Measurements from ENCODE around the gene GALNT13.

- TF ChIP-seq ZNF274 (IDR thresholded peaks at IDR 0.05; ENCODE audit: low read depth, low read length) (no peak), YY1 (IDR thresholded peaks at IDR 0.05; ENCODE audit: insufficient read depth, insufficient read length) (no peak), SUZ12 (IDR thresholded peaks at IDR 0.05; ENCODE audit: extremely low read depth, insufficient read depth, insufficient read length) (no peak)
Measured at GRCh38 chr2:154173164-154173563, 301.4 kb downstream of the GALNT13 start.

Data from NT2/D1 (cell line).